ENCODE measurements around the gene SPAG9. TPM values are rescaled to one million over a fixed set of nuclear protein-coding genes. Genes with fewer than 3 reads are reported as not detected.

The SPAG9 gene
- total RNA-seq, 1 donor from 2014 or later: 44.1 TPM

DNA sequence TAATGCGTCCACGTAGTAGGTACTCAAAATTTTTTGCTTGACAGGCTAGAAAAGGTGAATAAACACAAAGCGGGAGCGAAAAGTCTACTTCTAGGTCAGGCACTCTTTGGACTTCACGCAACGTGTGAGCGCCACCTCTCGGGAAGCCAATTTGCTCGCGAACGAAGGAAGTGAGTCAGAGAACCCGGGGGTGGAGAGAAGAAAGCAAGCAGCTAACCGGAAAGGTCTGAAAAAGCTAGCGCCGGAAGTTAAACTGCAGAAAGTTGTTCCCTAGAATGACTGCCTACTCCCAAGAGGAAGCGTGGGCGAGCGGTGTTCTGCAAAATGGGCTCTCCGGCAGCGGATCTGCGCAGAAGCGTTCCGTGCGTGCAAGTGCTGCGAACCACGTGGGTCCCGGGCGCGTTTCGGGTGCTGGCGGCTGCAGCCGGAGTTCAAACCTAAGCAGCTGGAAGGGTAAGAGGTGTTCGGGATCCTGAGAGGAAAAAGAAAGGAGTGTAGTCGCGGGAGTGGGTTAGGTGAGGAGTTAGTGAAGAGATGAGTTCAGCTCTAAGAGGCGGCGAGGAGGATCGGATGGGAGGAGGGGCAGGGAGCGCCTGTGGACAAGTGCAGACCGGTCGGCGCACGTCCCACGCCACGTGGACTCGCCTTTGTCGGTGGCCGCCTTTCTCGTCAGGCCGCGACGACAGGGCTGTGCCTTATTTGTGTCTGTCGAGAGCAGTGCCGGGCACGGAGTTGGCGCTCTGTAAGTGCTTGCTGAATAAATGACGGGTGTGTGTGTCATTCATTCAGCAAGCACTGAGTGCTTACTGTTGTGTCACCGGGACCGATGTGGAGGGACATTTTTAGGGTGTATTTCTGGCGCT, 32.8 kb upstream of the SPAG9 start, which contains the start of gene NME1:
Gene NME1 (plus strand): TSS at position 350 of the 863 bp plus-strand sequence. CDS start 2,096 bp downstream, outside the sequence.
- Mint-ChIP-seq H3K27ac (no peak within 1 kb of the TSS), H3K36me3 (ENCODE audit: low read depth) (peaks cover 19% of the 10 kb centered on the region), H3K27me3 (ENCODE audit: insufficient read depth) (no peaks in the 10 kb centered on the region), H3K9me3 (no peaks in the 10 kb centered on the region), H3K4me1 (ENCODE audit: low read depth) (peaks cover 21% of the 10 kb centered on the region), H3K4me3 (no peak within 1 kb of the TSS)
- intact Hi-C loops (cut with micrococcal nuclease): loop anchor here (1.0 to 10.0 kb wide), 8 partner anchors 13 to 449 kb away; partner anchors contain the start of genes ANKRD40, MBTD1, NME2 and TOB1
- peak; percentile 96 for DNase-seq (ENCODE audit: low spot score)

DNA sequence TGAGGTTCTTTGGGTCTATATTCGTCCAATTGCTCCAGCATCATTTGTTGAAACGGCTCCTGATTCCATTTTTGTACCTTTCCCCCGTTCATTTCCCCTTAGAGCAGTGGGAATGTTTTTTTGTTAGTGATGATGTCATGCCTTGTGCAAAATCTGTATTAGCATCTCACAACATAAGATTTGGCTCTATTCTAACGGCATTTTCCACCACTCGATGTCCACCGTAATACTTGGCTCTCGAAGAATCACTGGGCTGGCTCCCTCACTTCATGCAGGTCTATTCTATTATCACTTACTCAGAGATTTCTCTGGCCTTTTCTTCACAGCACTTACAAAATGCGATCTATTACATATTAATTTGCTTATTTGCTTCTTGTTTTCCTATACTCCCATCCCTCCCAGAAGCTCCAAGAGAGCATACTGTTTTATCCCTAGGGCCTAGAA, 32.1 kb upstream of the SPAG9 start:
- H3K4me1 Mint-ChIP-seq (ENCODE audit: low read depth): peaks cover 23% of the 10 kb centered on the region
- no peak overlapping the region for H3K27ac Mint-ChIP-seq
- H3K4me3 Mint-ChIP-seq: no peak overlapping the region
- intact Hi-C loops (cut with micrococcal nuclease): loop anchor here (1.0 to 10.0 kb wide), 8 partner anchors 14 to 448 kb away; partner anchors contain the start of genes ANKRD40, MBTD1, NME2 and TOB1
- H3K9me3 Mint-ChIP-seq: no peaks in the 10 kb centered on the region
- H3K36me3 Mint-ChIP-seq (ENCODE audit: low read depth): peaks cover 19% of the 10 kb centered on the region
- no peak for DNase-seq (ENCODE audit: low spot score)
- no peaks in the 10 kb centered on the region for H3K27me3 Mint-ChIP-seq (ENCODE audit: insufficient read depth)

DNA sequence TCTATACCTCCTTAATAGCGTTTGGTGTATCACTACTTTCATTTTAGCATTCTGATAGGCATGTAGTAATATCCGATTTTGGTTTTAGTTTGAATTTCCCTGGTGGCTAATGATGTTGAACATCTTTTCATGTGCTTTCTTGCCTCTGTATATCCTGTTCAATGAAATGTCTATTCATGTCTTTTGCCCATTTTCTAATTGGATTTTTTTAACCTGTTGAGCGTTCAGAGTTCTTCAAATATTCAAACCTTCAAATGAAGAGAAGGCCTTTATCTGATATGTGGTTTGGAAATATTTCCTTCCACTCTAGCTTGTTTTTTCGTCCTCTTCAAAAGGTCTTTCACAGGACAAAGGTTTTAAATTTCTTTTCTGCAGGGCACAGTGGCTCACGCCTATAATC, 30.3 kb upstream of the SPAG9 start:
- Mint-ChIP-seq H3K27me3 (ENCODE audit: insufficient read depth) (no peaks in the 10 kb centered on the region), H3K4me1 (ENCODE audit: low read depth) (peaks cover 27% of the 10 kb centered on the region), H3K36me3 (ENCODE audit: low read depth) (peaks cover 6% of the 10 kb centered on the region), H3K4me3 (no peak overlapping the region), H3K27ac (no peak overlapping the region), H3K9me3 (no peaks in the 10 kb centered on the region)
- DNase-seq (ENCODE audit: low spot score): no peak
- intact Hi-C loops (cut with micrococcal nuclease): loop anchor here (5.0 to 10.0 kb wide), 2 partner anchors 299 to 446 kb away; partner anchors contain the start of gene ANKRD40

DNA sequence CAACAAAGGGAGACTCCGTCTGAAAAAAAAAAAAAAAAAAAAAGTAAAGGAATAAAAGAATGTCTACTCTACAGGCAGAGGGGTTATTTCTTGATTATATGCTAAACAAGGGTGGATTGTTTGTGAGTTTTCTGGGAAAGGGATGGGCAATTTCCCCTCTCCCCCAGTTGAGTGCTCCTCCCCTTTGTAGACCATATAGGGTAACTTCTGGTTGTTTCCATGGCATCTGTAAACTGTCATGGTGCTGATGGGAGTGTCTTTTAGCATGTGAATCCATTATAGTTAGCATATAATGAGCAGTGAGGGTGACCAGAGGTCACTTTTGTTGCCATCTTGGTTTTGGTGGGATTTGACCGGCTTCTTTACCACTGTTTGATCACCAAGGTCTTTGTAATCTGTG, 28.5 kb upstream of the SPAG9 start:
- Mint-ChIP-seq H3K36me3 (ENCODE audit: low read depth) (no peaks in the 10 kb centered on the region), H3K27me3 (ENCODE audit: insufficient read depth) (no peaks in the 10 kb centered on the region), H3K27ac (no peak overlapping the region), H3K9me3 (no peaks in the 10 kb centered on the region), H3K4me3 (no peak overlapping the region), H3K4me1 (ENCODE audit: low read depth) (peaks cover 23% of the 10 kb centered on the region)
- no peak for DNase-seq (ENCODE audit: low spot score)
- intact Hi-C loops (cut with micrococcal nuclease): no loop called here

DNA sequence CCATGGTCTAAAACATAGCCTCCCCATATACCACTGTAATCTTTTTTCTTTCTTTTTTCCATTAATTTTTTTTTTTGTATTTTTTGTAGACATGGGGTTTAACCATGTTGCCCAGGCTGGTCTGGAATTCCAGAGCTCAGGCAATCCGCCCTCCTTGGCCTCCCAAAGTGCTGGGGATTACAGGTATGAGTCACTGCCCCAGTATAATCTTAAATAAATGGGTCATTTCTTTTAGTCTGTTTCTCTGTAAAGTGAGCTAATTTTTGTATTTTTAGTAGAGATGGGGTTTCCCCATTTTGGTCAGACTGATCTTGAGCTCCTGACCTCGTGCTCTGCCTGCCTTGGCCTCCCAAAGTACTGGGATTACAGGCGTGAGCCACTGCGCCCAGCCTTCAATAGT, 27.0 kb upstream of the SPAG9 start:
- peak overlapping the region; percentile 75 for H3K27ac Mint-ChIP-seq
- no peak for DNase-seq (ENCODE audit: low spot score)
- intact Hi-C loops (cut with micrococcal nuclease): loop anchor here (1.0 kb wide), 1 partner anchor 26 kb away; no protein-coding TSS in a partner anchor
- H3K4me3 Mint-ChIP-seq: no peak overlapping the region
- H3K27me3 Mint-ChIP-seq (ENCODE audit: insufficient read depth): no peaks in the 10 kb centered on the region
- H3K4me1 Mint-ChIP-seq (ENCODE audit: low read depth): peaks cover 26% of the 10 kb centered on the region
- H3K9me3 Mint-ChIP-seq: no peaks in the 10 kb centered on the region
- no peaks in the 10 kb centered on the region for H3K36me3 Mint-ChIP-seq (ENCODE audit: low read depth)

DNA sequence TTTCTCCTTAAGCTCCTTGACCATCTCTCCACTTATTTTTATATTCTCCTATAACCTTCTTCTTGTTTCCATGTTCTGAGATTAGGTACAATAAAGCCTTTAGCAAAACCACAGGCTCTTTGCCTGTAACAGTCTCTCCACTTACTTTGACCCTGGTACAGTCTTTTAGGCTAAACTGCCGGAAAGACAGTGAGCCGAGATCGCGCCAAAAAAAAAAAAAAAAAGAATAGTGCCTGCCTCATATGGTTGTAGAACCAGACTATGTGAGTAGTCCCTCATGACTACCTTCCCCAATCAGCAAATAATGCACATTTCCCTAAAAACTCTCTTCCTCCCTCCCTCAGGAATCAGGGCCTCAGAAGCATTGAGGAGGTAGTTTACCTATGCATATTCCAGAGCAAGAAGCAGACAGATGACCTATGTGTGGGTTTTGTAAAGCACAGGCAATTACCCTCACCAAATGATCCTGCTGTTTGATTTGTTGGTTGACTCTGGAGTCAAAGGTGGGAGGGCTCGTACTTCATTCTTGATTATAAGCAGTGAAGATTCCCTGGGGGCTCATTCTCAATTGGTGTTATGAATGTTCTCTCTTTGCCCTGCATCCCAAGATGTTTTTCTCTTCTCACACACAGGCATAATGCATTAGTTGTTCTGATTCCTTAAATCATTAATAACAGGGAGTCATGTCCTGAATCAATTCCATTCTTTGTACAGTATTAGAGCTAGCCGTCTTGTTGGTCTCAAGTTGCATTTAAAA, 23.8 kb upstream of the SPAG9 start:
- Mint-ChIP-seq H3K4me1 (ENCODE audit: low read depth) (peaks cover 28% of the 10 kb centered on the region), H3K27ac (no peak overlapping the region)
- intact Hi-C loops (cut with micrococcal nuclease): no loop called here

DNA sequence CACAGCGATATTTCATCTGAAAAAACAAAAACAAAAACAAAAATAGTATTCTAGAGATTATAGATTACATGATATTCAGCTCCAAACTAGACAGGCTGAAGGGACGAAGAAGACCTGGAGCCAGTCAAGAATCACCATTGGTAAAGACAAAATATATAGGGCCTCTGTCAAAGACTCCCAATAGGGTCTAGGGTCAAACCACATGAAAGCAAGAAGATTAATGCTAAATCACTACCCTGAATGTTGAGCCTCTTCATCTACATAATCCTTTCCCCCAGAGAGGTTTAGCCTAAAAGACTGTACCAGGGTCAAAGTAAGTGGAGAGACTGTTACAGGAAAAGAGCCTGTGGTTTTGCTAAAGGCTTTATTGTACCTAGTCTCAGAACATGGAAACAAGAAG, 21.9 kb upstream of the SPAG9 start:
- intact Hi-C loops (cut with micrococcal nuclease): no loop called here
- H3K27me3 Mint-ChIP-seq (ENCODE audit: insufficient read depth): no peaks in the 10 kb centered on the region
- H3K36me3 Mint-ChIP-seq (ENCODE audit: low read depth): no peaks in the 10 kb centered on the region
- DNase-seq (ENCODE audit: low spot score): no peak
- no peak overlapping the region for H3K27ac Mint-ChIP-seq
- H3K4me1 Mint-ChIP-seq (ENCODE audit: low read depth): peaks cover 24% of the 10 kb centered on the region
- H3K9me3 Mint-ChIP-seq: no peaks in the 10 kb centered on the region
- no peak overlapping the region for H3K4me3 Mint-ChIP-seq

More for the DNA sequence above, 23.8 kb upstream of the SPAG9 start:
- no peak for DNase-seq (ENCODE audit: low spot score)
- Mint-ChIP-seq H3K36me3 (ENCODE audit: low read depth) (no peaks in the 10 kb centered on the region), H3K9me3 (no peaks in the 10 kb centered on the region), H3K27me3 (ENCODE audit: insufficient read depth) (no peaks in the 10 kb centered on the region), H3K4me3 (no peak overlapping the region)

DNA sequence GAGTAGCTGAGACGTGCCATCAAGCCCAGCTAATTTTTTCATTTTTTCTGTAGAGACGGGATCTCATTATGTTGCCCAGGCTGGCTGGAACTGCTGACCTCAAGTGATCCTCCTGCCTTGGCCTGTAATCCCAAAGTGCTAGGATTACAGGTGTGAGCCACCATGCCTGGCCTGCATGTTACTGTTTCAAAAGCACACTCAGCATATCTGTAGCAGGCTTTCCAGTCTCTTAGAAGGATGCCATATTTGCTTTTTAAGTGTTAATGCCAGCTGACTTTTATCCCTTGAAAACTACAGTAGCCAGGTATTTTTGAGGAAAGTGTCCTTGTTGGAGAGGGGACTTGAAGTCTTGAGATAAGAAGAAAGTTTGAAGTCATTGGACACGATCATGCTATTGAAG, 15.3 kb upstream of the SPAG9 start:
- Mint-ChIP-seq H3K4me3 (no peak overlapping the region), H3K36me3 (ENCODE audit: low read depth) (no peaks in the 10 kb centered on the region), H3K4me1 (ENCODE audit: low read depth) (peaks cover 11% of the 10 kb centered on the region), H3K9me3 (no peaks in the 10 kb centered on the region), H3K27me3 (ENCODE audit: insufficient read depth) (no peaks in the 10 kb centered on the region), H3K27ac (no peak overlapping the region)
- DNase-seq (ENCODE audit: low spot score): no peak
- intact Hi-C loops (cut with micrococcal nuclease): no loop called here

DNA sequence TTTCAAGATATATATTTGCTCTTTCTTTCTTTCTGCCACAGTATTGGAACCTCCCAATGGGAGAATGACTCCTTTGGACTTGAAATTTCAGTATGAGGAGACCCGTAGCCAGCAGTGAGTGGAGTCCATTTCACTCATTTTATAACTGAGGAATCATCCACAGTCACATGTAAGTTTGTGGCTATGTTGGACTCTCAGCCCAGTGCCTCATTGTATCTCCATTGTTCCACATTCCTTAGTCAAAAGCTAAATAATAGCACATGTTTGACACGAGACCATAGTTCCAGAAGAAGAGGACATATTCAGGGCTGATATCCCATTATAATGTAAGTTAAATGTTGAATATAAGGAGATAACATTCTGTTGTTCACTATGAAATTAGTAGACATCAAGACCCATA, 12.7 kb upstream of the SPAG9 start:
- Mint-ChIP-seq H3K36me3 (ENCODE audit: low read depth) (no peaks in the 10 kb centered on the region), H3K27ac (no peak overlapping the region), H3K4me1 (ENCODE audit: low read depth) (peaks cover 11% of the 10 kb centered on the region), H3K9me3 (no peaks in the 10 kb centered on the region), H3K4me3 (no peak overlapping the region), H3K27me3 (ENCODE audit: insufficient read depth) (no peaks in the 10 kb centered on the region)
- intact Hi-C loops (cut with micrococcal nuclease): no loop called here
- no peak for DNase-seq (ENCODE audit: low spot score)

DNA sequence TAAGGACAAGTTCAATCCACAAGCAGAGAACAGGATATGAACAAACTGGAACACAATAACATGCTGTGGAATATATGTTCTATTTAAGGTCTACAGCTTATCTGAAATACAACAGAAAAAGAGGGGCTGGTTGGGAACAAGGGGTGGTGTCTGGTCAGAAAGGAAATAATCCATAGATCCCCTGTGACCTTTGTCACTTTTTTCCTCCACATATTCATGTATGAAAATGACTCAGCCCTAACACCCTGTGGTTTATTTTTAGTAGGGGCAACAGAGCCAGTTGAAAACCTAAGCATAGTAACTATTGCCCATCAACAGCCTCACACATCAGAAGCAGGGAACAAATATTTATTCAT, 12.3 kb upstream of the SPAG9 start:
- Mint-ChIP-seq H3K36me3 (ENCODE audit: low read depth) (no peaks in the 10 kb centered on the region), H3K4me3 (no peak overlapping the region), H3K27ac (no peak overlapping the region), H3K27me3 (ENCODE audit: insufficient read depth) (no peaks in the 10 kb centered on the region), H3K4me1 (ENCODE audit: low read depth) (peaks cover 11% of the 10 kb centered on the region), H3K9me3 (no peaks in the 10 kb centered on the region)
- DNase-seq (ENCODE audit: low spot score): no peak
- intact Hi-C loops (cut with micrococcal nuclease): no loop called here

DNA sequence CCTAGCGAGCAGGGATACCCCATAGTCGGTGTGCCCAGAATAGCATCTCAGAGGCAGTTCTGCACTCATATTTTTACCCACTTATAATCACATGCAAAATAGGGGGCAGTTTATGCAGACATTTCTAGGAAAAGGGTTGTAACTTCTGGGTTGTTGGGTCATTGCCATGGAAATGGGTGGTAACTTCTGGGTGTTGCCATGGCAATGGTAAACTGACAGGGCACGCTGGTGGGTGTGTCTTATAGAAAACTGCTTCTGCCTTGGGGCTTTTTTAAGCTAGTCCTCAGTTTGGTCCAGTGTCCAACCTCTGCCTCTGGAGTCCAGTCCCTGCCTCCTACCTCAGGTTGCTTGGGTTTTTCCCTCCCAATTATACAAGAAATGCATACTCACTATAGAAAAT, 7.4 kb upstream of the SPAG9 start:
- Mint-ChIP-seq H3K4me3 (no peak overlapping the region), H3K36me3 (ENCODE audit: low read depth) (no peaks in the 10 kb centered on the region), H3K9me3 (no peaks in the 10 kb centered on the region), H3K4me1 (ENCODE audit: low read depth) (peaks cover 6% of the 10 kb centered on the region), H3K27ac (no peak overlapping the region), H3K27me3 (ENCODE audit: insufficient read depth) (peaks cover 2% of the 10 kb centered on the region)
- DNase-seq (ENCODE audit: low spot score): no peak
- intact Hi-C loops (cut with micrococcal nuclease): no loop called here

DNA sequence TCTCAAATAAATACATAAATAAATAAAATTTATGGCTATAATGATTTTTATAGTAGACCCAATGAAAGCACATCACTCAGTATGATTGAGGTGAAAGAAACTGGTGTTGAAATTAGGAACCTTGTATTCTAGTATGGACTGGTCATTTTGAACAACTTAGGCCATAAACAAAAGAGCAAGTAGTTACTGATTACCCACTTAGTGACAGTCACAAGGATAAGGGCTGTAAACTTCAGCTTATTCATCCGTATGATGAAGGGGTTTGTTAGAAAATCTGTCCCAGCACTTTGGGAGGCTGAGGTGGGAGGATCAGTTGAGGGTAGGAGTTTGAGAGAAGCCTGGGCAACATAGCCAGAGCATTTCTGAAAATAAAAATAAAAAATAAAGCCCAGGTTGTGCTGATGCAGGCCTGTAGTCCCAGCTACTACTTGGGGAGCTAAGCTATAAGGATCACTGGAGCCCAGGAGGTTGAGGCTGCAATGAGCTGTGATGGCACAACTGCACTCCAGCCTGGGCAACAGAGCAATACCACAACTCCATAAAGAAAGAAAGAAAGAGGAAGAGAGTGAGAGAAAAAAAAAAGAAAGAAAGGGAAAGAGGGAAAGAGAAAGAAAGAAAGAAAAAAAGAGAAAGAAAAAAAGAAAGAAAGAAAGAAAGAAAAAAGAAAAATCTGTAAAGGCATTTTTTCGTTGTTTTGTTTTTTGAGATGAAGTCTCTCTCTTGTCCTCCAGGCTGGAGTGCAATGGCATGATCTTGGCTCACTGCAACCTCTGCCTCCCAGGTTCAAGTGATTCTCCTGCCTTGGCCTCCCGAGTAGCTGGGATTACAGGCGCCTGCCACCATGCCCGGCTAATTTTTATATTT, 4.2 kb upstream of the SPAG9 start:
- no peak for DNase-seq (ENCODE audit: low spot score)
- Mint-ChIP-seq H3K27ac (no peak overlapping the region), H3K36me3 (ENCODE audit: low read depth) (no peaks in the 10 kb centered on the region), H3K9me3 (no peaks in the 10 kb centered on the region), H3K27me3 (ENCODE audit: insufficient read depth) (peaks cover 2% of the 10 kb centered on the region), H3K4me3 (no peak overlapping the region), H3K4me1 (ENCODE audit: low read depth) (peaks cover 18% of the 10 kb centered on the region)
- intact Hi-C loops (cut with micrococcal nuclease): no loop called here
